OCI-LY3 (cell line): ENCODE measurements around the gene PSMC3IP.

Experiments
- EZH2phosphoT487 ChIP-seq: fragments of 200-600 bp; shearing (Covaris generic); IDR thresholded peaks from 2 replicates; pipeline ENCODE4 v1.6.1; 2018; ENCODE audit warnings: antibody characterized with exemption, mixed run types, low read depth
- TF ChIP-seq, protein P1 (sequence below): fragments of 200-600, 300-600 bp; sonication (generic); IDR thresholded peaks from 2 replicates; pipeline ENCODE4 v1.5.1; 2014; ENCODE audit warnings: antibody characterized with exemption, low read length, low read depth

DNA sequence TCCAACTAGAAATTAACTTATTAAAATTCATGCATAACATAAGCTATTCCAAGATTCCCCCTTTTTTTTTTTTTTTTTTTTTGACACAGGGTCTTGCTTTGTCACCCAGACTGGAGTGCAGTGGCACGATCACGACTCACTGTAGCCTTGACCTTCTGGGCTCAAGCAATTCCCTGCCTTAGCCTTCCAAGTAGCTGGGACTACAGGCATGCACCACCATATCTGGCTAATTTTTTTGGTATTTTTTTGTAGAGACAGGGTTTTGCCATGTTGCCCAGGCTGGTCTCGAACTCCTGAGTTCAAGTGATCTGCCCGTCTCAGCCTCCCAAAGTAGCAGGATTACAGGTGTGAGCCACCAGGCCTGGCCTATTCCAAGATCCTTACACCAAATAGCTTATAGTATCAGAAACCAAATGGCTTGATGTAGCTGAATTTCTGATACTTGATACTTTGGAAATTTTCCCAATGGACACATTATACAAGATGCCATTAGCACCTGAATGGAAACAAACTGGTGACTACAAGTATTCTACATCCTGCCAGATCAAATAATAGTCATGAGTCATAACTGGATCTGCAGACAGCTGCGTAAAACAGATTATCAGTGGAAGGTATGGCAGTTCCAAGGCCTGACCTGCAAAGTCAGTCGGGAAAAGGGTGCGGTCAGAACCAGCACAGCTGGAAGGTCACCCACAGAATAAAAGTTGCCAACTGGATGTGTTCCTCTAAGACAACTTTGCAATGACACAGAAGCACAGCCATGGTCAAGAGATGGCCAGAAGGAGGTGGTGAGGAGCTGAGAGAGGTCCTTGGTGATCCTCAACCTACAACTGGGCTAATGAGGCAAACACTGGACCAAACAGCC is 46.4 kb upstream of the PSMC3IP start:
- TF ChIP-seq, protein P1, sequence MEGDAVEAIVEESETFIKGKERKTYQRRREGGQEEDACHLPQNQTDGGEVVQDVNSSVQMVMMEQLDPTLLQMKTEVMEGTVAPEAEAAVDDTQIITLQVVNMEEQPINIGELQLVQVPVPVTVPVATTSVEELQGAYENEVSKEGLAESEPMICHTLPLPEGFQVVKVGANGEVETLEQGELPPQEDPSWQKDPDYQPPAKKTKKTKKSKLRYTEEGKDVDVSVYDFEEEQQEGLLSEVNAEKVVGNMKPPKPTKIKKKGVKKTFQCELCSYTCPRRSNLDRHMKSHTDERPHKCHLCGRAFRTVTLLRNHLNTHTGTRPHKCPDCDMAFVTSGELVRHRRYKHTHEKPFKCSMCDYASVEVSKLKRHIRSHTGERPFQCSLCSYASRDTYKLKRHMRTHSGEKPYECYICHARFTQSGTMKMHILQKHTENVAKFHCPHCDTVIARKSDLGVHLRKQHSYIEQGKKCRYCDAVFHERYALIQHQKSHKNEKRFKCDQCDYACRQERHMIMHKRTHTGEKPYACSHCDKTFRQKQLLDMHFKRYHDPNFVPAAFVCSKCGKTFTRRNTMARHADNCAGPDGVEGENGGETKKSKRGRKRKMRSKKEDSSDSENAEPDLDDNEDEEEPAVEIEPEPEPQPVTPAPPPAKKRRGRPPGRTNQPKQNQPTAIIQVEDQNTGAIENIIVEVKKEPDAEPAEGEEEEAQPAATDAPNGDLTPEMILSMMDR = no peak
- TF ChIP-seq EZH2phosphoT487 = no peak
